Measurements from ENCODE around the gene MYH8. TPM values are rescaled to one million over a fixed set of nuclear protein-coding genes. Genes with fewer than 3 reads are reported as not detected.
A peak's percentile ranks its signal among the peaks of the same experiment; 100 is the strongest.

MYH8 gene
- total RNA-seq (2014; rRNA removed; shearing (Covaris generic)) = 0.03 TPM in 1 of 2 replicates, not detected in the other

GRCh38 chr17:10421900-10422542, at the start of gene MYH8:
Gene MYH8, minus strand, starts transcription at chr17:10421950. Its CDS starts 1,723 bp downstream, at chr17:10420227.
- H3K9me3 ChIP-seq (replicated peaks) = no peaks in the 10 kb centered on the region
- H3K4me1 ChIP-seq (replicated peaks) = 0 out of 2 replicates have a peak, but pooled peaks cover 15% of the 10 kb centered on the region
- no peak for DNase-seq (ENCODE audit: low read depth in 1 of 2, low spot score in 2 of 2)
- no peak within 1 kb of the TSS for H3K4me3 ChIP-seq
- no peak within 1 kb of the TSS for H3K27ac ChIP-seq
- no peaks in the 10 kb centered on the region for H3K36me3 ChIP-seq
- no peaks in the 10 kb centered on the region for H3K27me3 ChIP-seq (replicated peaks)

- Histone ChIP-seq H3K27ac (no peak within 1 kb of the TSS), H3K36me3 (no peaks in the 10 kb centered on the region), H3K4me1 (replicated peaks) (no peaks in the 10 kb centered on the region), H3K4me3 (no peak within 1 kb of the TSS), H3K27me3 (replicated peaks) (no peaks in the 10 kb centered on the region), H3K9me3 (replicated peaks) (no peaks in the 10 kb centered on the region)
- DNase-seq (ENCODE audit: low read depth in 1 of 2, low spot score in 2 of 2) = no peak
Measured at GRCh38 chr17:10469459-10469858, 47.7 kb upstream of the MYH8 start, which contains the start of gene MYH4. Gene MYH4, minus strand, starts transcription at chr17:10469559. Its CDS starts 2,814 bp downstream, at chr17:10466745.

DNA sequence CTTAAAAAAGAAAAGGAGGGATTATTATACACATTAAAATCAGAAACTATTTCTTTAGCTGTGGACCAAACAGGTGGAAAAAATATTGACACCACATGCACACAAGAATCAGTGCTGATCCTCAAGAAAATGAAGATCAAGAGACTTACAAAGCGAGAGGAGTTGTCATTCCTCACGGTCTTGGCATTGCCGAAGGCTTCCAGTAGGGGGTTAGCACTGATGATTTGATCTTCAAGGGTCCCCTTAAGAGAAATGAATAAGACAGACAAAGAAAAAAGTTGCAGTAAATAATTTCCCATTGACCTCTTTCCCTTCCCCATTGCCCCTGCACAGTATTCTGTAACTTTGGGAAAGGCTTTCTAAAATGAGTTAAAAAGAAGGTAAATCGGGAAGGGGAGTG, 41.7 kb upstream of the MYH8 start:
- no peaks in the 10 kb centered on the region for H3K36me3 ChIP-seq
- no peak overlapping the region for H3K4me3 ChIP-seq
- H3K27me3 ChIP-seq (replicated peaks) = no peaks in the 10 kb centered on the region
- DNase-seq (ENCODE audit: low read depth in 1 of 2, low spot score in 2 of 2) = no peak
- H3K27ac ChIP-seq = no peak overlapping the region
- no peaks in the 10 kb centered on the region for H3K4me1 ChIP-seq (replicated peaks)
- H3K9me3 ChIP-seq (replicated peaks) = no peaks in the 10 kb centered on the region

GRCh38 chr17:10460062-10460461, 38.3 kb upstream of the MYH8 start:
- no peak overlapping the region for H3K27ac ChIP-seq
- DNase-seq (ENCODE audit: low read depth in 1 of 2, low spot score in 2 of 2) = no peak
- H3K27me3 ChIP-seq (replicated peaks) = no peaks in the 10 kb centered on the region
- no peak overlapping the region for H3K4me3 ChIP-seq
- no peaks in the 10 kb centered on the region for H3K4me1 ChIP-seq (replicated peaks)
- no peaks in the 10 kb centered on the region for H3K9me3 ChIP-seq (replicated peaks)
- H3K36me3 ChIP-seq = no peaks in the 10 kb centered on the region

GRCh38 chr17:10458701-10459100, 37.0 kb upstream of the MYH8 start:
- H3K36me3 ChIP-seq = no peaks in the 10 kb centered on the region
- no peak overlapping the region for H3K27ac ChIP-seq
- no peaks in the 10 kb centered on the region for H3K4me1 ChIP-seq (replicated peaks)
- H3K4me3 ChIP-seq = no peak overlapping the region
- H3K9me3 ChIP-seq (replicated peaks) = no peaks in the 10 kb centered on the region
- no peak for DNase-seq (ENCODE audit: low read depth in 1 of 2, low spot score in 2 of 2)
- H3K27me3 ChIP-seq (replicated peaks) = no peaks in the 10 kb centered on the region

- DNase-seq (ENCODE audit: low read depth in 1 of 2, low spot score in 2 of 2) = no peak
- Histone ChIP-seq H3K9me3 (replicated peaks) (no peaks in the 10 kb centered on the region), H3K27me3 (replicated peaks) (no peaks in the 10 kb centered on the region), H3K27ac (no peak overlapping the region), H3K4me1 (replicated peaks) (no peaks in the 10 kb centered on the region), H3K36me3 (no peaks in the 10 kb centered on the region), H3K4me3 (no peak overlapping the region)
Measured at GRCh38 chr17:10457952-10458351, 36.2 kb upstream of the MYH8 start.

DNA sequence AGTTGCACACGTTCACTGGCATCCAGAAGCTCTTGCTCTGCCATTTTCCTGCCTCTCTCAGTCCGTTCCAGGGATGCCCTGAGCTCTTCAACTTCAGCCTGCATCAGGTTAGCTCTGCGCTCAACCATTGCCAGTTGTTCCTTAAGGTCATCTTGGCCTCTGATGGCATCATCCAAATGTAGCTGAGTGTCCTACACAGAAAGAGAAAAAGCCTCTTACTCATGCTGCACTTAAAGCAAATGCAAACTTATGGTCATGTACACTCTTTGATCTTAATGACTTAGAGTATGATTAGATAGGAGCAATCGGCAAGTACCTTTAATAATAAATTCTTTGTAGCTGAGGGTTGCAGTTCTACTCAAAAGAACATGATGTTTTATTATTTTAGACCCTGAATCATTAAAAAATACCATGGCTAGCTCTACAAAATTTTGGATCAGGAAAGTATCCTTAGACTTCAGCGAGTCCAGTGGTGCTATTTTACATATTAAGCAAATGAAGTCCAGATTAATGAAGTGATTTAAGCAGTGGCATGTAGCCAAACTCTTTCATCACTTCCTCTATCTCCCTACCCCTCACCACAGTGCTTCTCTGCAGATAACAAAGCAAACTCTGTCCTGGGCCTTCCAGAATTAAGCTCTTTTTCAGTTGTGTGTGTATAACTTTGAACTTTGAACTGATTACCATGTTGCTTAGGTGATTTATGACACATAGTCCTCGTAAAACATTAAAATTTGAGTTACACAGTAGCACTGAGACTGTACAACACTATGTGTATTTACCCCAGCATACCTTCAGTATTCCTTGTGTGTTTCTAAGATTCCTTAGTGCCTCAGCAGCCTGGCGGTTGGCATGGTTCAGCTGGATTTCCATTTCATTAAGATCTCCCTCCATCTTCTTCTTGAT, 25.5 kb upstream of the MYH8 start:
- Histone ChIP-seq H3K27ac (no peak overlapping the region), H3K9me3 (replicated peaks) (no peaks in the 10 kb centered on the region), H3K27me3 (replicated peaks) (no peaks in the 10 kb centered on the region), H3K4me3 (no peak overlapping the region), H3K4me1 (replicated peaks) (no peaks in the 10 kb centered on the region), H3K36me3 (no peaks in the 10 kb centered on the region)
- no peak for DNase-seq (ENCODE audit: low read depth in 1 of 2, low spot score in 2 of 2)

GRCh38 chr17:10439816-10440215, 18.1 kb upstream of the MYH8 start:
- no peaks in the 10 kb centered on the region for H3K4me1 ChIP-seq (replicated peaks)
- no peaks in the 10 kb centered on the region for H3K36me3 ChIP-seq
- H3K27me3 ChIP-seq (replicated peaks) = no peaks in the 10 kb centered on the region
- no peak for DNase-seq (ENCODE audit: low read depth in 1 of 2, low spot score in 2 of 2)
- H3K27ac ChIP-seq = no peak overlapping the region
- no peak overlapping the region for H3K4me3 ChIP-seq
- H3K9me3 ChIP-seq (replicated peaks) = no peaks in the 10 kb centered on the region

- Histone ChIP-seq H3K9me3 (replicated peaks) (no peaks in the 10 kb centered on the region), H3K27me3 (replicated peaks) (no peaks in the 10 kb centered on the region), H3K4me3 (no peak overlapping the region), H3K4me1 (replicated peaks) (no peaks in the 10 kb centered on the region), H3K27ac (no peak overlapping the region), H3K36me3 (no peaks in the 10 kb centered on the region)
- DNase-seq (ENCODE audit: low read depth in 1 of 2, low spot score in 2 of 2) = no peak
Measured at GRCh38 chr17:10435096-10435495, 13.3 kb upstream of the MYH8 start.

- H3K4me3 ChIP-seq = no peak overlapping the region
- H3K27ac ChIP-seq = no peak overlapping the region
- no peaks in the 10 kb centered on the region for H3K9me3 ChIP-seq (replicated peaks)
- H3K4me1 ChIP-seq (replicated peaks) = no peaks in the 10 kb centered on the region
- no peaks in the 10 kb centered on the region for H3K27me3 ChIP-seq (replicated peaks)
- H3K36me3 ChIP-seq = no peaks in the 10 kb centered on the region
- peak in 1 of 2 experiments; percentile 28 for DNase-seq (ENCODE audit: low read depth in 1 of 2, low spot score in 2 of 2)
Measured at GRCh38 chr17:10429421-10430045, 7.8 kb upstream of the MYH8 start.

DNA sequence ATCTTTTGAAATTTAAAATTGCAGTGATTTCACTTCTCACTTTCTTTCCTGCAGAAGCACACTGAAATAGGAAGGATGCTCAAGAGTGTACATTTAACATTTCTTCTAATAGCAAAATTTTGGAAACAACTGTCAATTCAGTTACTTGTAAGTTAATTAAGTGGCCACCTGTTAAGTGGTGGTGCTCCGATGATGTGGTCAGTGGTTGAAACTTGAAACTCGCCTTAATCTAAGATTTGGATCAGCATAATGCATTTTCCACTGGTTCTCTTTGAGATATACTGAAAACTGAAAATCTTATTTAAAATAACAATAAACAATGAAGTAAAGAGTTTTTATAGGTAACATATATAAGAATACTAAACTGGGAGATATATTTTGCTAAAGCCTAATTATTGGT, 7.0 kb upstream of the MYH8 start:
- Histone ChIP-seq H3K27me3 (replicated peaks) (no peaks in the 10 kb centered on the region), H3K36me3 (no peaks in the 10 kb centered on the region), H3K27ac (no peak overlapping the region), H3K9me3 (replicated peaks) (no peaks in the 10 kb centered on the region), H3K4me1 (replicated peaks) (no peaks in the 10 kb centered on the region), H3K4me3 (no peak overlapping the region)
- DNase-seq (ENCODE audit: low read depth in 1 of 2, low spot score in 2 of 2) = no peak

DNA sequence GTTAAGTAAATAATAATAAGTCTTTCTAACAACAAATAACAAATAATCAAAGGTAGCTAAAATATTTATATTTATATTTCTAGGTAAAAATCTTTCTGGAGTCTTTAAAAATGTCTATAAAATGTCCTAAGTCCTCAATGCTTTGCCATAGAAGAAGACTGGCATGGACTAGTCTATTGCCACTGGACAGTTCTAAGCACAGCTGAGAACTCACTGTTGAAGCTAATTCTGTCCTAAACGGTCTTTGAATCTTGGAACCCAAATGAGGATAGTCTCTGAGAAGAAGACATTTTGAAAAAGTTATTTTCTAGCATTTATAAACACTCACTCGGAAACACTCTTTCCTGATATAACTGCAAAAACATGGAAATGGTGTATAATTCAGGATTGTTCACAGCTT, 539 bp downstream of the MYH8 start:
- Histone ChIP-seq H3K9me3 (replicated peaks) (no peaks in the 10 kb centered on the region), H3K4me3 (no peak overlapping the region), H3K4me1 (replicated peaks) (0 out of 2 replicates have a peak, but pooled peaks cover 15% of the 10 kb centered on the region), H3K36me3 (no peaks in the 10 kb centered on the region), H3K27me3 (replicated peaks) (no peaks in the 10 kb centered on the region), H3K27ac (no peak overlapping the region)
- DNase-seq (ENCODE audit: low read depth in 1 of 2, low spot score in 2 of 2) = no peak

DNA sequence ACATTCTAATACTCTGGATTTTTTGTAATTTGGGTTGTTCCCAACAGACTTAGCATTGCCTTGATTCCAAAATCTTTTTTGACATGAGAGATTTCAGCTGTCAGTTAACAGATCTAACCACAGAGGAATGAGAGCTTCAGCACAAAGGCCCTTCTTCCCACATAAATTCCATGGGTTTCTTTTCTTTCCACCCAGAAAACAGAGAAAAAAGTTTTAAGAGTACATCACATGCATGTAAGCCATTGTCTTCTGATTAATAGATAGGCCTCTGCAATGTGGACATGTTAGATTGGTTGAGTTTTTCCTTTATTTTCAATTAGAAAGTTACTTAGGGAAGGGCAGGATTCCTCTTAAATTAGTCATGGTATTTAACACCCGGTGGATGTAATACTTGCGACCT, 939 bp downstream of the MYH8 start:
- no peaks in the 10 kb centered on the region for H3K36me3 ChIP-seq
- H3K27me3 ChIP-seq (replicated peaks) = no peaks in the 10 kb centered on the region
- H3K4me3 ChIP-seq = no peak overlapping the region
- no peaks in the 10 kb centered on the region for H3K9me3 ChIP-seq (replicated peaks)
- no peak for DNase-seq (ENCODE audit: low read depth in 1 of 2, low spot score in 2 of 2)
- no peak overlapping the region for H3K27ac ChIP-seq
- H3K4me1 ChIP-seq (replicated peaks) = 0 out of 2 replicates have a peak, but pooled peaks cover 15% of the 10 kb centered on the region

- H3K4me3 ChIP-seq = no peak overlapping the region
- no peaks in the 10 kb centered on the region for H3K27me3 ChIP-seq (replicated peaks)
- DNase-seq (ENCODE audit: low read depth in 1 of 2, low spot score in 2 of 2) = no peak
- H3K27ac ChIP-seq = no peak overlapping the region
- H3K9me3 ChIP-seq (replicated peaks) = no peaks in the 10 kb centered on the region
- no peaks in the 10 kb centered on the region for H3K36me3 ChIP-seq
- H3K4me1 ChIP-seq (replicated peaks) = 0 out of 2 replicates have a peak, but pooled peaks cover 15% of the 10 kb centered on the region
Measured at GRCh38 chr17:10417431-10417830, 4.3 kb downstream of the MYH8 start.
